ENCODE data around the gene SLC25A26.

SLC25A26 gene

DNA sequence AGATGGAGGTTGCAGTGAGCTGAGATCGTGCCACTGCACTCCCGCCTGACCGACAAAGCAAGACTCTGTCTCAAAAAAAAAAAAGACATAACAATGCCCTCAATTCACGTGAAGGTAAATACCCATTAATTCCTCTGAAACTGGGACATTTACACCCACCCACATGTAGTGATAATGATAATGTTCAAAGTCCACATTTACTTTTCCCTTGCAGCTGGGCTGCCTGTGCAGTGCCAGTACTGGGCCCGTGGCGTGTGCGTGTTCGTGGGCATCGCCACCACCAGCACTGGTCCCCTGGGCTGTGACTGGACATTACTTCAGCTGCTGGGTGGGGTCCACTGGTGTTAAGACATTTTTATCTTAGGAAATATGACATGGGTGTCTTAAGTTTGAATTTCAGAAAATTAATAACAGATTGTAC is 123.6 kb downstream of the SLC25A26 start:
- ChIA-PET POLR2A (no interaction called here), CTCF (interaction anchor here (2.1 kb wide), 1 partner anchor 10 kb away, joined by 5 read pairs; no protein-coding TSS in a partner anchor)
- WGBS (ENCODE audit: insufficient coverage) = 100% methylated on average over 3 of the region's 9 CpGs

DNA sequence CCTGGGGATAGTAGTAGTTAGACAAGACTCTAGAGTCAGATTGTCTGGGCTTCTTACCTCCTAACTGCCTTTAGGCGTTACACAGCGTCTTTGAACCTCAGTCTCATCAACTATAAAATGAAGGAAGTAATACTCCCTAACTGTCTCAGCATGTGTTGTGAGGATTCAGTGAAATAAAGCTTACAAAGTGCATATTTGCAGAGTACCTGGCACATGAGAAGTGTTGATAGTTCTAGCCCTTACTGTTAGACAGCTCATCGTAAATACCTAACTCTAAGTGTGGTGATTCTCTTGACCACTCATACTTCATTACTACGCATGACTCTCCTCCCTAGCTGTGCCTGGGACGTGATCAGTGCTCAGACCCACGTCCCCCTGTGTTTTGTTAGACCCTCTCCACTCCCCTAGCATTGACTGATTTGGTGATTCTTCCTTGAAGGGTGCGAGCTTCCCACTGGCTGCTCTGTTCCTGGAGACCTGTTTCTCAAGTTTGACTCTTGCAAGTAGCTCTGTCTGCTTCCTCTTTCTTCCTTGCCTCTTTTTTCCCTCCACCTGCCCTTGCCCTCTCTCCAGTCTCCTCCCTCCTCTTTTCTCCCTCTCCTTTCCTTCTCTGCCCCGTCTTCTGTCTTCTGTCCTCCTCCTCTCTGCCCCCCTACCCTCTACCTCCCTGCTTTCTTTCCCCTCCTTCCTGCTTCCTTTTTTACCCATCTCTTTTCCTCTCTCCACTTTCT is 124.2 kb downstream of the SLC25A26 start:
- no peak for DNase-seq
- no peak overlapping the region for H3K27ac ChIP-seq (ENCODE audit: insufficient read depth in 1 of 2, low read depth in 1 of 2, low read length in 2 of 2, poor library complexity in 1 of 2, severe bottlenecking in 2 of 2)
- H3K9me3 ChIP-seq (ENCODE audit: control extremely low read depth in 1 of 5, control insufficient read depth in 4 of 5, insufficient read depth in 2 of 5, low read depth in 1 of 5, low read length in 4 of 5) = peaks cover 0 to 10% (median 0%) of the 10 kb centered on the region in 5 experiments
- H3K27me3 ChIP-seq (replicated peaks in 2 of 5; ENCODE audit: control insufficient read depth in 4 of 5, insufficient read depth in 5 of 5, low read length in 4 of 5) = no peaks in the 10 kb centered on the region
- H3K4me1 ChIP-seq (ENCODE audit: control extremely low read depth in 1 of 4, control insufficient read depth in 4 of 4, insufficient read depth in 4 of 4, low read length in 3 of 4) = no peaks in the 10 kb centered on the region
- H3K36me3 ChIP-seq (ENCODE audit: control insufficient read depth in 4 of 4, insufficient read depth in 4 of 4, low read length in 3 of 4) = peaks cover 0 to 11% (median 0%) of the 10 kb centered on the region in 4 experiments
- ChIA-PET CTCF (interaction anchor here (2.1 kb wide), 1 partner anchor 9 kb away, joined by 5 read pairs; no protein-coding TSS in a partner anchor), POLR2A (no interaction called here)
- H3K4me3 ChIP-seq (ENCODE audit: control insufficient read depth in 1 of 7, extremely low read depth in 1 of 7, insufficient read depth in 4 of 7, low read depth in 2 of 7, low read length in 6 of 7) = no peak overlapping the region
- WGBS (ENCODE audit: insufficient coverage) = 96% methylated on average over 8 of the region's 8 CpGs

More for the DNA sequence above, 123.6 kb downstream of the SLC25A26 start:
- H3K4me3 ChIP-seq (ENCODE audit: control insufficient read depth in 1 of 7, extremely low read depth in 1 of 7, insufficient read depth in 4 of 7, low read depth in 2 of 7, low read length in 6 of 7) = no peak overlapping the region
- H3K9me3 ChIP-seq (ENCODE audit: control extremely low read depth in 1 of 5, control insufficient read depth in 4 of 5, insufficient read depth in 2 of 5, low read depth in 1 of 5, low read length in 4 of 5) = peaks cover 0 to 10% (median 0%) of the 10 kb centered on the region in 5 experiments
- no peak overlapping the region for H3K27ac ChIP-seq (ENCODE audit: insufficient read depth in 1 of 2, low read depth in 1 of 2, low read length in 2 of 2, poor library complexity in 1 of 2, severe bottlenecking in 2 of 2)
- DNase-seq = no peak
- peaks cover 0 to 11% (median 0%) of the 10 kb centered on the region in 4 experiments for H3K36me3 ChIP-seq (ENCODE audit: control insufficient read depth in 4 of 4, insufficient read depth in 4 of 4, low read length in 3 of 4)
- no peaks in the 10 kb centered on the region for H3K4me1 ChIP-seq (ENCODE audit: control extremely low read depth in 1 of 4, control insufficient read depth in 4 of 4, insufficient read depth in 4 of 4, low read length in 3 of 4)
- H3K27me3 ChIP-seq (replicated peaks in 2 of 5; ENCODE audit: control insufficient read depth in 4 of 5, insufficient read depth in 5 of 5, low read length in 4 of 5) = no peaks in the 10 kb centered on the region

DNA sequence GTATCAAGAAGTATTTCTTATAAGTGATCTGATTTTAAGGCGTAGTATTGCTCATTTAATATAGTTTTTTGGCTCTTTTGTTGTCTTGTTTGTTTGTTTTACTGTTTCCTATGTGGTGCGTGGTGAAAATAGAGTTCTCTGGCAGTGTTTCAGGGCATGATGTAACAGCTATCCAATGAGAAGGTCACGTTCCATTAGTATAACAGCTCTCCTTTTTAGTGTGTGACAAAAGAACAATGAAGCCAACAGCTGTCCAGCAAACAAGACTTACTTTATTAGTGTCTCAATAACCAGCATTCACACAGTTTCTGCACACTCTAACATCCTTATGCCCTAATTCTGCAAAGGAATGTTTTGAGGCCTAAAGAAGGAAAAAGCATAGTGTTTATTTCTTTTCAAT is 127.9 kb downstream of the SLC25A26 start:
- Histone ChIP-seq H3K36me3 (ENCODE audit: control insufficient read depth in 4 of 4, insufficient read depth in 4 of 4, low read length in 3 of 4) (peaks cover 0 to 11% (median 0%) of the 10 kb centered on the region in 4 experiments), H3K27ac (ENCODE audit: insufficient read depth in 1 of 2, low read depth in 1 of 2, low read length in 2 of 2, poor library complexity in 1 of 2, severe bottlenecking in 2 of 2) (no peak overlapping the region), H3K4me1 (ENCODE audit: control extremely low read depth in 1 of 4, control insufficient read depth in 4 of 4, insufficient read depth in 4 of 4, low read length in 3 of 4) (no peaks in the 10 kb centered on the region), H3K9me3 (ENCODE audit: control extremely low read depth in 1 of 5, control insufficient read depth in 4 of 5, insufficient read depth in 2 of 5, low read depth in 1 of 5, low read length in 4 of 5) (peaks cover 0 to 6% (median 0%) of the 10 kb centered on the region in 5 experiments), H3K27me3 (replicated peaks in 2 of 5; ENCODE audit: control insufficient read depth in 4 of 5, insufficient read depth in 5 of 5, low read length in 4 of 5) (no peaks in the 10 kb centered on the region), H3K4me3 (ENCODE audit: control insufficient read depth in 1 of 7, extremely low read depth in 1 of 7, insufficient read depth in 4 of 7, low read depth in 2 of 7, low read length in 6 of 7) (no peak overlapping the region)
- ChIA-PET POLR2A (interaction anchor here (0.5 kb wide), 1 partner anchor 136 kb away, joined by 5 read pairs; no protein-coding TSS in a partner anchor), CTCF (no interaction called here)
- no peak for DNase-seq
- WGBS (ENCODE audit: insufficient coverage) = 100% methylated on average over 1 of the region's 3 CpGs

DNA sequence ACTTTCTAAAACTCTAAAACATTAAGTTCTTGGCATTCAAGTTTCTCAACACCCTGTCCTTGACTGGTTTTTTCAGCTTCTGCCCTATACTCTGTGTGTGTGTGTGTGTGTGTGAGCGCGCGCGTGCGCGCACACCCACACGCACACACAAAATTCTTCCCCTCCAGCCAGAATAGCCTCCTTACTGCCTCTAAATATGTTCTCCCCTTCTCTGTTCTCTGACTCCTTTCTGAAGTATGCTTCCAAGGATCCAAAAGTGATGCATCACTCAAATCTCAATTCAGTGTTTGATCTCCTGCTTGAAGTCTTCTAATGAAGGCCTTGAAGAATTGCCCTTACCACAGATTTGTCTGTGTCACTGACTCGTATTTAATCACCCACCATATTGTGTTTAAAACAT is 129.8 kb downstream of the SLC25A26 start:
- CTCF ChIA-PET = no interaction called here
- peaks cover 0 to 11% (median 0%) of the 10 kb centered on the region in 4 experiments for H3K36me3 ChIP-seq (ENCODE audit: control insufficient read depth in 4 of 4, insufficient read depth in 4 of 4, low read length in 3 of 4)
- no peak for DNase-seq
- POLR2A ChIA-PET = no interaction called here
- H3K4me3 ChIP-seq (ENCODE audit: control insufficient read depth in 1 of 7, extremely low read depth in 1 of 7, insufficient read depth in 4 of 7, low read depth in 2 of 7, low read length in 6 of 7) = no peak overlapping the region
- H3K4me1 ChIP-seq (ENCODE audit: control extremely low read depth in 1 of 4, control insufficient read depth in 4 of 4, insufficient read depth in 4 of 4, low read length in 3 of 4) = no peaks in the 10 kb centered on the region
- peaks cover 0 to 6% (median 0%) of the 10 kb centered on the region in 5 experiments for H3K9me3 ChIP-seq (ENCODE audit: control extremely low read depth in 1 of 5, control insufficient read depth in 4 of 5, insufficient read depth in 2 of 5, low read depth in 1 of 5, low read length in 4 of 5)
- H3K27ac ChIP-seq (ENCODE audit: insufficient read depth in 1 of 2, low read depth in 1 of 2, low read length in 2 of 2, poor library complexity in 1 of 2, severe bottlenecking in 2 of 2) = no peak overlapping the region
- H3K27me3 ChIP-seq (replicated peaks in 2 of 5; ENCODE audit: control insufficient read depth in 4 of 5, insufficient read depth in 5 of 5, low read length in 4 of 5) = no peaks in the 10 kb centered on the region
- no CpG with 5 or more reads among the region's 8 CpGs for WGBS (ENCODE audit: insufficient coverage)

DNA sequence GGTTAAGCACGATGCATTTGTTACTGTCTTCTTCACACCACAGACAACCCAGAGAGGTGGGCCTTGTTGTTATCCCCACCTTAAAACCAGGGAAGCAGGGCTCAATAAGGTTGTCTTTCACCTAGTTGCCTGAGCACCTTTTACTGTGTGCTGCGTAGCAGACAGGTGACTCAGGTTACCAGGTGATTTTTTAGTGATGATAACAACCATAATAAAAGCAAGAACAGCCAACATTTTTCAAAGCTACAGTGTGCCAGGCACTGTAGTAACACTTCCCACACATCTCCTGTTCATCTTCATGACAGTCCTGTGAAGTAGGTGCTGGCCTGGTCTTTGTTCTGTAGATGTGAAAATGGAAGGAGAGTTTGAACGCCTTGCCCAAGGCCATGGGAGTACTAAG is 132.2 kb downstream of the SLC25A26 start:
- CTCF ChIA-PET = interaction anchor here (0.6 to 2.1 kb wide), 2 partner anchors 19 to 121 kb away, joined by 4 to 6 read pairs; no protein-coding TSS in a partner anchor
- H3K27me3 ChIP-seq (replicated peaks in 2 of 5; ENCODE audit: control insufficient read depth in 4 of 5, insufficient read depth in 5 of 5, low read length in 4 of 5) = no peaks in the 10 kb centered on the region
- H3K27ac ChIP-seq (ENCODE audit: insufficient read depth in 1 of 2, low read depth in 1 of 2, low read length in 2 of 2, poor library complexity in 1 of 2, severe bottlenecking in 2 of 2) = no peak overlapping the region
- no peaks in the 10 kb centered on the region for H3K9me3 ChIP-seq (ENCODE audit: control extremely low read depth in 1 of 5, control insufficient read depth in 4 of 5, insufficient read depth in 2 of 5, low read depth in 1 of 5, low read length in 4 of 5)
- H3K4me1 ChIP-seq (ENCODE audit: control extremely low read depth in 1 of 4, control insufficient read depth in 4 of 4, insufficient read depth in 4 of 4, low read length in 3 of 4) = no peaks in the 10 kb centered on the region
- H3K4me3 ChIP-seq (ENCODE audit: control insufficient read depth in 1 of 7, extremely low read depth in 1 of 7, insufficient read depth in 4 of 7, low read depth in 2 of 7, low read length in 6 of 7) = no peak overlapping the region
- POLR2A ChIA-PET = no interaction called here
- no peaks in the 10 kb centered on the region for H3K36me3 ChIP-seq (ENCODE audit: control insufficient read depth in 4 of 4, insufficient read depth in 4 of 4, low read length in 3 of 4)
- no peak for DNase-seq
- 91% methylated on average over 2 of the region's 3 CpGs for WGBS (ENCODE audit: insufficient coverage)

DNA sequence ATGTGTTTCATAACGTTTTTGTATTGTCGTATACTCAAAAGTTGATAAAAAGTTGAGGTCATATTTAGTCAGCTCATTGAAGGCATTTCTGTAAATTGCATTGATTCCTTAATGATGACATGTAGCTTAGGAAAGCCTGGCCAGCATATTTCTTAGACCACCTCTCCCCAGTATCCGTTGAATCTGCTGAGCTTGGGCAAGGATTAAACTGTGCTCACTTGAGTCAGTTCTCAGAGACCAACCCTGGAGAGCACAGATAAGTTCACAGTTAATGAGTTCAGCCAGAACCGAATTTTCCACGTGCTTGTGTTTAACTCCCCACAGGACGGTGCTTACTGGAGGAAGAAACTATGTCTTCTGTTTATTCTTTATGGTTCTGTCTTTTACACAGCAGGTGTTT is 132.7 kb downstream of the SLC25A26 start:
- Histone ChIP-seq H3K9me3 (ENCODE audit: control extremely low read depth in 1 of 5, control insufficient read depth in 4 of 5, insufficient read depth in 2 of 5, low read depth in 1 of 5, low read length in 4 of 5) (no peaks in the 10 kb centered on the region), H3K4me1 (ENCODE audit: control extremely low read depth in 1 of 4, control insufficient read depth in 4 of 4, insufficient read depth in 4 of 4, low read length in 3 of 4) (no peaks in the 10 kb centered on the region), H3K4me3 (ENCODE audit: control insufficient read depth in 1 of 7, extremely low read depth in 1 of 7, insufficient read depth in 4 of 7, low read depth in 2 of 7, low read length in 6 of 7) (no peak overlapping the region), H3K27ac (ENCODE audit: insufficient read depth in 1 of 2, low read depth in 1 of 2, low read length in 2 of 2, poor library complexity in 1 of 2, severe bottlenecking in 2 of 2) (no peak overlapping the region), H3K27me3 (replicated peaks in 2 of 5; ENCODE audit: control insufficient read depth in 4 of 5, insufficient read depth in 5 of 5, low read length in 4 of 5) (no peaks in the 10 kb centered on the region), H3K36me3 (ENCODE audit: control insufficient read depth in 4 of 4, insufficient read depth in 4 of 4, low read length in 3 of 4) (no peaks in the 10 kb centered on the region)
- CTCF ChIA-PET = interaction anchor here (1.9 to 2.1 kb wide), 2 partner anchors 10 to 20 kb away, joined by 5 to 6 read pairs; no protein-coding TSS in a partner anchor
- POLR2A ChIA-PET = interaction anchor here (0.6 kb wide), 1 partner anchor 18 kb away, joined by 6 read pairs; no protein-coding TSS in a partner anchor
- no peak for DNase-seq
- WGBS (ENCODE audit: insufficient coverage) = 89% methylated on average over 6 of the region's 6 CpGs

DNA sequence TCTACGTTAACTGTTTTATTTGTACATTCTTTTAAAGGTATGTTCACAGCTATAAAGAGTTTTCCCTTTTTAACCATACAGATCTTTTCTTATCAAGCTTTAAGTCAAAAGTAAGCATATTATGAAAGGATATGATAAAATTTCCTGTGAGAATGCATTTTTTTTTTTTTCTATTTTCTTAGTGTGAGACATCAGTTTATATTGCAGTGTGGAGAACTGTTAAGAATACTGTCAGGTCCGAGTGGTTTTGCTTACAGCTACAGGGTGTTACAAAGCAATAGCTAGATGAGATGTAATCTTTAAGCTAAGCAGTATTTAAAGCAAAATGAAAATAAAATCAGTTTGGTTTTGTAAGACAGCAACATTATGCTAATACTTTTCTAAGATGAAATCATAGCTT is 133.2 kb downstream of the SLC25A26 start:
- Histone ChIP-seq H3K4me3 (ENCODE audit: control insufficient read depth in 1 of 7, extremely low read depth in 1 of 7, insufficient read depth in 4 of 7, low read depth in 2 of 7, low read length in 6 of 7) (no peak overlapping the region), H3K36me3 (ENCODE audit: control insufficient read depth in 4 of 4, insufficient read depth in 4 of 4, low read length in 3 of 4) (no peaks in the 10 kb centered on the region), H3K27me3 (replicated peaks in 2 of 5; ENCODE audit: control insufficient read depth in 4 of 5, insufficient read depth in 5 of 5, low read length in 4 of 5) (no peaks in the 10 kb centered on the region), H3K4me1 (ENCODE audit: control extremely low read depth in 1 of 4, control insufficient read depth in 4 of 4, insufficient read depth in 4 of 4, low read length in 3 of 4) (no peaks in the 10 kb centered on the region), H3K27ac (ENCODE audit: insufficient read depth in 1 of 2, low read depth in 1 of 2, low read length in 2 of 2, poor library complexity in 1 of 2, severe bottlenecking in 2 of 2) (no peak overlapping the region), H3K9me3 (ENCODE audit: control extremely low read depth in 1 of 5, control insufficient read depth in 4 of 5, insufficient read depth in 2 of 5, low read depth in 1 of 5, low read length in 4 of 5) (no peaks in the 10 kb centered on the region)
- ChIA-PET POLR2A (interaction anchor here (0.6 kb wide), 1 partner anchor 18 kb away, joined by 6 read pairs; no protein-coding TSS in a partner anchor), CTCF (interaction anchor here (1.9 to 2.1 kb wide), 2 partner anchors 10 to 20 kb away, joined by 5 to 6 read pairs; no protein-coding TSS in a partner anchor)
- DNase-seq = no peak
- WGBS (ENCODE audit: insufficient coverage) = no CpG with 5 or more reads among the region's 2 CpGs

All from common myeloid progenitor, CD34-positive (primary cell).